GM23338 (cell line): ENCODE results near the gene DGKD. TPM values are rescaled to one million over a fixed set of nuclear protein-coding genes. Genes with fewer than 3 reads are reported as not detected.

Source experiments
- ATAC-seq: fragments of 200-7000 bp; cut with Tn5 transposase; 3 replicates; pipeline ENCODE4 v1.9.1; 2020
- DNase-seq: peaks from one replicate; pipeline ENCODE4 v3.0.0-alpha.2; 2015; ENCODE audit warnings: low spot score
- H2AFZ ChIP-seq: fragments of 200-600 bp; sonication (generic); 2 replicates; pipeline ENCODE4 v1.8.0; 2016; ENCODE audit warnings: antibody characterized with exemption, mild to moderate bottlenecking, moderate library complexity
- H3F3A ChIP-seq: fragments of 200-600 bp; sonication (generic); replicated peaks from 2 replicates; pipeline ENCODE4 v1.8.0; 2017; ENCODE audit warnings: antibody characterized with exemption, mixed run types, low read depth
- H3K27ac ChIP-seq: fragments of 200-600 bp; sonication (generic); 2 replicates; pipeline ENCODE4 v1.6.1; 2016; ENCODE audit warnings: low read depth
- H3K27me3 ChIP-seq: fragments of 200-600 bp; sonication (generic); 2 replicates; pipeline ENCODE4 v1.8.0; 2016; ENCODE audit warnings: mild to moderate bottlenecking, mixed run types, moderate library complexity; ENCODE audit not compliant: insufficient read depth
- H3K36me3 ChIP-seq: fragments of 200-600 bp; sonication (generic); 2 replicates; pipeline ENCODE4 v1.8.0; 2016; ENCODE audit warnings: mild to moderate bottlenecking; ENCODE audit not compliant: insufficient read depth
- H3K4me1 ChIP-seq: fragments of 200-600 bp; sonication (generic); 2 replicates; pipeline ENCODE4 v1.8.0; 2016; ENCODE audit warnings: mild to moderate bottlenecking, moderate library complexity; ENCODE audit not compliant: insufficient read depth
- H3K4me2 ChIP-seq: fragments of 200-600 bp; sonication (generic); 2 replicates; pipeline ENCODE4 v1.7.1; 2017; ENCODE audit warnings: mixed run types
- H3K4me3 ChIP-seq: fragments of 200-600 bp; sonication (generic); 2 replicates; pipeline ENCODE4 v1.6.1; 2016; ENCODE audit warnings: mixed run types
- H3K79me2 ChIP-seq: fragments of 200-600 bp; sonication (generic); replicated peaks from 2 replicates; pipeline ENCODE4 v1.8.0; 2017; ENCODE audit warnings: mild to moderate bottlenecking; ENCODE audit not compliant: insufficient read depth
- H3K9me2 ChIP-seq: fragments of 200-600 bp; sonication (generic); 2 replicates; pipeline ENCODE4 v1.8.0; 2017; ENCODE audit not compliant: insufficient read depth
- H4K20me1 ChIP-seq: fragments of 200-600 bp; sonication (generic); replicated peaks from 2 replicates; pipeline ENCODE4 v1.8.0; 2017; ENCODE audit warnings: mild to moderate bottlenecking; ENCODE audit not compliant: insufficient read depth
- H3K27ac Mint-ChIP-seq: 2 replicates; pipeline ENCODE4 v1.8.0; 2020; ENCODE audit warnings: inconsistent platforms, mild to moderate bottlenecking, moderate library complexity, mixed read lengths
- H3K27me3 Mint-ChIP-seq: 3 replicates; pipeline ENCODE4 v1.8.0; 2022; ENCODE audit warnings: low read depth, mild to moderate bottlenecking, moderate library complexity, mixed read lengths, inconsistent platforms; ENCODE audit not compliant: insufficient read depth, poor library complexity
- H3K36me3 Mint-ChIP-seq: 3 replicates; pipeline ENCODE4 v1.8.0; 2021; ENCODE audit warnings: low read depth, mild to moderate bottlenecking, inconsistent platforms, moderate library complexity, mixed read lengths
- H3K4me1 Mint-ChIP-seq: 3 replicates; pipeline ENCODE4 v1.8.0; 2020; ENCODE audit warnings: mild to moderate bottlenecking, inconsistent platforms, mixed read lengths
- H3K4me3 Mint-ChIP-seq: 3 replicates; pipeline ENCODE4 v1.8.0; 2021; ENCODE audit warnings: moderate library complexity, mild to moderate bottlenecking, inconsistent platforms, mixed read lengths
- H3K9me3 Mint-ChIP-seq: 3 replicates; pipeline ENCODE4 v1.8.0; 2020; ENCODE audit warnings: moderate library complexity, mild to moderate bottlenecking, inconsistent platforms, mixed read lengths
- CREB1 ChIP-seq: fragments of 250-450 bp; sonication (Bioruptor Pico); IDR thresholded peaks from 2 replicates; pipeline ENCODE4 v1.5.0; 2020; ENCODE audit warnings: low read depth, mild to moderate bottlenecking, moderate library complexity
- CTCF ChIP-seq, 2 experiments: fragments of 200-600 bp in 1 of 2; sonication (generic) in 1 of 2; conservative IDR thresholded peaks; 2 replicates each; pipeline versions ENCODE4 v1.5.1 to v1.6.1; 2016 to 2017; ENCODE audit warnings: antibody characterized with exemption in 2 of 2, low read depth in 2 of 2, mild to moderate bottlenecking in 2 of 2, moderate library complexity in 1 of 2
- EZH2 ChIP-seq: fragments of 200-600 bp; sonication (generic); IDR thresholded peaks from one replicate; pipeline ENCODE4 v1.8.0; 2017; ENCODE audit warnings: antibody characterized with exemption, mild to moderate bottlenecking, low read depth; ENCODE audit not compliant: unreplicated experiment
- EZH2phosphoT487 ChIP-seq: fragments of 200-600 bp; sonication (generic); IDR thresholded peaks from one replicate; pipeline ENCODE4 v1.8.1; 2018; ENCODE audit warnings: antibody characterized with exemption; ENCODE audit not compliant: unreplicated experiment
- JUNB ChIP-seq: IDR thresholded peaks from one replicate; pipeline ENCODE4 v1.6.1; 2016; ENCODE audit warnings: antibody characterized with exemption; ENCODE audit not compliant: unreplicated experiment
- NANOG ChIP-seq: IDR thresholded peaks from 2 replicates; pipeline ENCODE4 v1.6.1; 2016; ENCODE audit warnings: antibody characterized with exemption, borderline replicate concordance
- POLR2AphosphoS5 ChIP-seq: IDR thresholded peaks from 2 replicates; pipeline ENCODE4 v1.6.1; 2016; ENCODE audit warnings: antibody characterized with exemption, low read depth
- STAT1 ChIP-seq: IDR thresholded peaks from one replicate; pipeline ENCODE4 v1.6.1; 2016; ENCODE audit warnings: antibody characterized with exemption; ENCODE audit not compliant: unreplicated experiment
- ZNF114 ChIP-seq: fragments of 250-450 bp; sonication (Bioruptor Pico); IDR thresholded peaks from 2 replicates; pipeline ENCODE4 v1.5.0; 2020; ENCODE audit warnings: mild to moderate bottlenecking, moderate library complexity
- ZNF331 ChIP-seq: fragments of 250-450 bp; sonication (Bioruptor Pico); IDR thresholded peaks from 2 replicates; pipeline ENCODE4 v1.5.0; 2020; ENCODE audit warnings: low read depth, mild to moderate bottlenecking, moderate library complexity
- polyA plus RNA-seq: library from polyadenylated mRNA; unstranded; fragments of >200 nt; fragmentation: Nextera tagmentation; extraction: Ambion mirVana; gene quantifications from 2 replicates; pipeline ENCODE4 v1.2.1, GENCODE V29; 2016
- total RNA-seq: library from RNA; depleted of rRNA; stranded (reverse); fragments of >200 nt; shearing (Covaris generic); gene quantifications from 2 replicates; pipeline ENCODE4 v1.2.3, GENCODE V29; 2014
- TF ChIP-seq, protein P1 (sequence below): IDR thresholded peaks from one replicate; pipeline ENCODE4 v1.6.1; 2018; ENCODE audit warnings: antibody characterized with exemption; ENCODE audit not compliant: unreplicated experiment

DGKD gene
- total and polyA plus RNA-seq, 2 experiments from 2014 or later = 11.1 to 23.4 TPM

GRCh38 chr2:233387667-233388528 is 33.6 kb downstream of the DGKD start (continued):
- no peak for TF ChIP-seq CREB1 (CRISPR knock-in tag)
- no peak for TF ChIP-seq ZNF331 (CRISPR knock-in tag)
- no peak for TF ChIP-seq NANOG
- no peak for TF ChIP-seq CTCF (conservative IDR thresholded peaks at IDR 0.05; ENCODE audit: low read depth in 2 of 2)
- no peak for TF ChIP-seq EZH2phosphoT487
- TF ChIP-seq JUNB = no peak
- TF ChIP-seq, protein P1, sequence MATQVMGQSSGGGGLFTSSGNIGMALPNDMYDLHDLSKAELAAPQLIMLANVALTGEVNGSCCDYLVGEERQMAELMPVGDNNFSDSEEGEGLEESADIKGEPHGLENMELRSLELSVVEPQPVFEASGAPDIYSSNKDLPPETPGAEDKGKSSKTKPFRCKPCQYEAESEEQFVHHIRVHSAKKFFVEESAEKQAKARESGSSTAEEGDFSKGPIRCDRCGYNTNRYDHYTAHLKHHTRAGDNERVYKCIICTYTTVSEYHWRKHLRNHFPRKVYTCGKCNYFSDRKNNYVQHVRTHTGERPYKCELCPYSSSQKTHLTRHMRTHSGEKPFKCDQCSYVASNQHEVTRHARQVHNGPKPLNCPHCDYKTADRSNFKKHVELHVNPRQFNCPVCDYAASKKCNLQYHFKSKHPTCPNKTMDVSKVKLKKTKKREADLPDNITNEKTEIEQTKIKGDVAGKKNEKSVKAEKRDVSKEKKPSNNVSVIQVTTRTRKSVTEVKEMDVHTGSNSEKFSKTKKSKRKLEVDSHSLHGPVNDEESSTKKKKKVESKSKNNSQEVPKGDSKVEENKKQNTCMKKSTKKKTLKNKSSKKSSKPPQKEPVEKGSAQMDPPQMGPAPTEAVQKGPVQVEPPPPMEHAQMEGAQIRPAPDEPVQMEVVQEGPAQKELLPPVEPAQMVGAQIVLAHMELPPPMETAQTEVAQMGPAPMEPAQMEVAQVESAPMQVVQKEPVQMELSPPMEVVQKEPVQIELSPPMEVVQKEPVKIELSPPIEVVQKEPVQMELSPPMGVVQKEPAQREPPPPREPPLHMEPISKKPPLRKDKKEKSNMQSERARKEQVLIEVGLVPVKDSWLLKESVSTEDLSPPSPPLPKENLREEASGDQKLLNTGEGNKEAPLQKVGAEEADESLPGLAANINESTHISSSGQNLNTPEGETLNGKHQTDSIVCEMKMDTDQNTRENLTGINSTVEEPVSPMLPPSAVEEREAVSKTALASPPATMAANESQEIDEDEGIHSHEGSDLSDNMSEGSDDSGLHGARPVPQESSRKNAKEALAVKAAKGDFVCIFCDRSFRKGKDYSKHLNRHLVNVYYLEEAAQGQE = no peak
- no peak for TF ChIP-seq POLR2AphosphoS5
- TF ChIP-seq ZNF114 (CRISPR knock-in tag) = no peak
- TF ChIP-seq STAT1 = no peak
- no peak for TF ChIP-seq EZH2

DNA sequence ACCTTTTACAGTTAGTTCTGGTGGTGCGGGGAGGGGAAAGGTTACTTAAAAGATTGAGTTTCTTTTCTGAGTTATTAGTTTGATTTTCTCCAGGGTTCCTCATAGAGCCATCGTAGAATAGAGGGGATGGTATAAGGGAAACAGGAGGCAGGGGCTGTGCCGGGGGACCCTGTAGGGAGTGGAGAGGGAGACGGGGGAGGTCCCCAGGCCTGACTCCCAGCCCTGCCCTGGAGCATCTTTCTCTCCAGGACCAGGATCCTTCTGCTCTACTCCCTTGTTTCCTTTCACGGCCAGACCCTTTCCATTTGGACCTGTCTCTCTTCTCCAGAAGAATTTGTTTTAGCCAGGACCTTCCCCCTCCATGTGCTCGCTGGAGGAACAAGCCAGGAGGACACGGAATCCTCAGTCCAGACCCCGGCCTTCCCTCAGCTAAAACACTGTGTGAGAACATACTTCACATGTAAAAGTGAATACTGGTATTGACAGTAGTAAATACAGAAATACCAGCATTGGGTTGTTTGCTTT is 35.4 kb downstream of the DGKD start:
- H3K27ac ChIP-seq = no peak overlapping the region
- no peaks in the 10 kb centered on the region for H3K27me3 ChIP-seq
- Mint-ChIP-seq H3K27ac (no peak overlapping the region), H3K27me3 (peaks cover 6% of the 10 kb centered on the region), H3K4me1 (peaks cover 23% of the 10 kb centered on the region; the same call in 2 of the 3 replicates), H3K4me3 (no peak overlapping the region), H3K9me3 (no peaks in the 10 kb centered on the region), H3K36me3 (peaks cover 10% of the 10 kb centered on the region; the same call in 2 of the 3 replicates)
- no peaks in the 10 kb centered on the region for H3K36me3 ChIP-seq
- ATAC-seq (no peak), DNase-seq (no peak)
- no peaks in the 10 kb centered on the region for H3K9me2 ChIP-seq
- H3K79me2 ChIP-seq = peaks cover 24% of the 10 kb centered on the region
- H4K20me1 ChIP-seq = peaks cover 9% of the 10 kb centered on the region; the same call in 1 of the 2 replicates
- H3K4me1 ChIP-seq = no peaks in the 10 kb centered on the region
- no peak overlapping the region for H2AFZ ChIP-seq
- no peaks in the 10 kb centered on the region for H3F3A ChIP-seq
- TF ChIP-seq JUNB = no peak
- no peak for TF ChIP-seq EZH2
- TF ChIP-seq, protein P1 = no peak
- H3K4me3 ChIP-seq = no peak overlapping the region
- no peak overlapping the region for H3K4me2 ChIP-seq
